OCI-LY3 (cell line): ENCODE measurements around the gene DIO1.

Source experiments
- H2AFZ ChIP-seq: fragments of 200-600, 300-600 bp; shearing (Covaris generic); 2 replicates; pipeline ENCODE4 v1.6.0; 2014; ENCODE audit warnings: antibody characterized with exemption, low read depth, low read length
- H3K27ac ChIP-seq: fragments of 200-600, 300-600 bp; sonication (generic); 2 replicates; pipeline ENCODE4 v1.5.1; 2014; ENCODE audit warnings: mild to moderate bottlenecking, low read length, moderate library complexity, mixed read lengths
- H3K27me3 ChIP-seq: fragments of 200-600, 300-600 bp; sonication (generic); 2 replicates; pipeline ENCODE4 v1.6.1; 2014; ENCODE audit warnings: low read depth, low read length, mixed read lengths
- H3K36me3 ChIP-seq: fragments of 200-600, 300-600 bp; sonication (generic); replicated peaks from 2 replicates; pipeline ENCODE3; 2014; ENCODE audit warnings: low read depth, low read length, mixed read lengths
- H3K4me1 ChIP-seq: fragments of 300-600, 200-600 bp; sonication (generic); 2 replicates; pipeline ENCODE4 v1.6.1; 2014; ENCODE audit warnings: low read length, mixed read lengths
- H3K4me2 ChIP-seq: fragments of 200-600, 300-600 bp; sonication (generic); 2 replicates; pipeline ENCODE4 v1.6.1; 2014; ENCODE audit warnings: low read length, mixed read lengths
- H3K4me3 ChIP-seq: fragments of 300-600, 200-600 bp; sonication (generic); 2 replicates; pipeline ENCODE4 v1.5.1; 2014; ENCODE audit warnings: antibody characterized with exemption, mild to moderate bottlenecking, low read length, moderate library complexity
- H3K79me2 ChIP-seq: fragments of 300-600, 200-600 bp; shearing (Covaris generic); 2 replicates; pipeline ENCODE4 v1.6.1; 2014; ENCODE audit warnings: mild to moderate bottlenecking, low read length, mixed read lengths
- H3K9ac ChIP-seq: fragments of 300-600, 200-600 bp; shearing (Covaris generic); 2 replicates; pipeline ENCODE4 v1.6.0; 2014; ENCODE audit warnings: mild to moderate bottlenecking, low read length, moderate library complexity
- H3K9me3 ChIP-seq: fragments of 200-600, 300-600 bp; shearing (Covaris generic); 2 replicates; pipeline ENCODE4 v1.6.1; 2014; ENCODE audit warnings: low read length, mixed read lengths; ENCODE audit not compliant: insufficient read depth
- H4K20me1 ChIP-seq: fragments of 200-600, 300-600 bp; sonication (generic); 2 replicates; pipeline ENCODE4 v1.6.1; 2016; ENCODE audit warnings: low read length, mixed read lengths; ENCODE audit not compliant: insufficient read depth
- CTCF ChIP-seq: fragments of 200-600, 300-600 bp; sonication (generic); IDR thresholded peaks from 2 replicates; pipeline ENCODE4 v1.5.1; 2014; ENCODE audit warnings: antibody characterized with exemption, low read length, low read depth
- EZH2phosphoT487 ChIP-seq: fragments of 200-600 bp; shearing (Covaris generic); IDR thresholded peaks from 2 replicates; pipeline ENCODE4 v1.6.1; 2018; ENCODE audit warnings: antibody characterized with exemption, mixed run types, low read depth

DIO1 gene

GRCh38 chr1:53891678-53892077 lies 2.3 kb upstream of the DIO1 start:
- H3K4me1 ChIP-seq: peaks cover 43% of the 10 kb centered on the region
- H3K4me2 ChIP-seq: peak overlapping the region; percentile 27; the same call in 1 of the 2 replicates
- no peak overlapping the region for H3K9ac ChIP-seq
- no peak overlapping the region; the same call in 1 of the 2 replicates for H3K27ac ChIP-seq
- no peaks in the 10 kb centered on the region for H3K27me3 ChIP-seq
- H4K20me1 ChIP-seq: no peaks in the 10 kb centered on the region
- no peaks in the 10 kb centered on the region for H3K79me2 ChIP-seq
- H3K4me3 ChIP-seq: no peak overlapping the region
- H2AFZ ChIP-seq: 0 out of 2 replicates have a peak overlapping the region, but pooled peaks have one; percentile 57
- no peaks in the 10 kb centered on the region for H3K9me3 ChIP-seq
- no peak for TF ChIP-seq EZH2phosphoT487
- TF ChIP-seq CTCF: no peak
- no peaks in the 10 kb centered on the region for H3K36me3 ChIP-seq

- Histone ChIP-seq H3K4me1 (peaks cover 43% of the 10 kb centered on the region), H3K9me3 (no peaks in the 10 kb centered on the region), H3K27me3 (no peaks in the 10 kb centered on the region), H3K36me3 (no peaks in the 10 kb centered on the region), H3K9ac (no peak overlapping the region), H3K4me3 (no peak overlapping the region), H2AFZ (peak overlapping the region; percentile 74), H3K79me2 (no peaks in the 10 kb centered on the region), H3K27ac (no peak overlapping the region), H3K4me2 (peak overlapping the region; percentile 32), H4K20me1 (no peaks in the 10 kb centered on the region)
- TF ChIP-seq CTCF (no peak), EZH2phosphoT487 (no peak)
Observed at GRCh38 chr1:53892911-53893310, 1.1 kb upstream of the DIO1 start.

GRCh38 chr1:53894644-53895043 lies 657 bp downstream of the DIO1 start:
- Histone ChIP-seq H2AFZ (no peak overlapping the region), H3K9me3 (no peaks in the 10 kb centered on the region), H3K27me3 (no peaks in the 10 kb centered on the region), H3K4me2 (no peak overlapping the region), H3K4me1 (peaks cover 40% of the 10 kb centered on the region), H3K36me3 (no peaks in the 10 kb centered on the region), H3K27ac (no peak overlapping the region), H4K20me1 (no peaks in the 10 kb centered on the region), H3K79me2 (no peaks in the 10 kb centered on the region), H3K4me3 (no peak overlapping the region), H3K9ac (no peak overlapping the region)
- no peak for TF ChIP-seq EZH2phosphoT487
- no peak for TF ChIP-seq CTCF

DNA sequence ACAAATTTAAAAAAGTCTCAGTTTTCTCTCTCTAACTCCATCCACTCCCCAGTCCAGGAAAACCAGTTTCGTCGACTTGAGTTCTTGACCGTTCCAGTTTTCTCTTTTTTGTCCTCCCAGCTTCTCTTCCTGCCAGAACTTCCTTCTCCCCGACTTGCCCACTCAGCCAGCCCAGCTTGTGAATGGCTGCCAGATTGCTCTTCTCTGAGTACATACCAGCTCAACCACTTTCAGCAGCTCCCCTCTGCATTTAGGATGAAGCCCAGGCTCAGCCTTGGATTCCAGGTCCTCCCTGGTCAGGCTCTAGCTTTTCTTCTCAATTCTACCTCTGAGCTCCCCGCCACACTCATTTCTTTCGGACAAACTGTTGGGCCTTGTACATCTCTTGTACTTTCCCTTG lies 1.4 kb downstream of the DIO1 start:
- H4K20me1 ChIP-seq: no peaks in the 10 kb centered on the region
- no peak overlapping the region for H3K9ac ChIP-seq
- H2AFZ ChIP-seq: no peak overlapping the region
- H3K79me2 ChIP-seq: no peaks in the 10 kb centered on the region
- TF ChIP-seq CTCF: no peak
- TF ChIP-seq EZH2phosphoT487: no peak
- H3K27me3 ChIP-seq: no peaks in the 10 kb centered on the region
- no peak overlapping the region for H3K4me2 ChIP-seq
- H3K9me3 ChIP-seq: no peaks in the 10 kb centered on the region
- H3K4me1 ChIP-seq: peaks cover 36% of the 10 kb centered on the region
- H3K4me3 ChIP-seq: no peak overlapping the region
- no peak overlapping the region for H3K27ac ChIP-seq
- no peaks in the 10 kb centered on the region for H3K36me3 ChIP-seq
